Skeletal muscle tissue (tissue), 4 donors: ENCODE measurements around the gene PLCB1. TPM values are rescaled to one million over a fixed set of nuclear protein-coding genes. Genes with fewer than 3 reads are reported as not detected.
A peak's percentile ranks its signal among the peaks of the same experiment; 100 is the strongest.

Source experiments
- H3K27ac ChIP-seq: one replicate; pipeline ENCODE4 v1.7.0; 2013; ENCODE audit warnings: mild to moderate bottlenecking, low read depth, low read length, inconsistent platforms
- H3K27me3 ChIP-seq, 3 donors: one replicate each; pipeline ENCODE4 v1.7.0; 2013; ENCODE audit warnings: low read length in 3 of 3; ENCODE audit not compliant: control insufficient read depth in 3 of 3, insufficient read depth in 3 of 3
- H3K36me3 ChIP-seq, 3 donors: one replicate each; pipeline ENCODE4 v1.7.0; 2013; ENCODE audit warnings: low read length in 3 of 3; ENCODE audit not compliant: control insufficient read depth in 3 of 3, insufficient read depth in 3 of 3
- H3K4me1 ChIP-seq, 3 donors: one replicate each; pipeline ENCODE4 v1.7.0; 2013; ENCODE audit warnings: low read length in 3 of 3, mild to moderate bottlenecking in 3 of 3; ENCODE audit not compliant: control insufficient read depth in 3 of 3, insufficient read depth in 3 of 3
- H3K4me3 ChIP-seq, 3 donors: one replicate each; pipeline ENCODE4 v1.7.0; 2013; ENCODE audit warnings: low read length in 3 of 3
- H3K9ac ChIP-seq, 3 donors: one replicate each; pipeline ENCODE4 v1.7.0; 2013; ENCODE audit warnings: low read length in 3 of 3, mild to moderate bottlenecking in 3 of 3, moderate library complexity in 2 of 3, low read depth in 1 of 3
- H3K9me3 ChIP-seq, 3 donors: one replicate each; pipeline ENCODE4 v1.7.0; 2013; ENCODE audit warnings: low read length in 3 of 3; ENCODE audit not compliant: control insufficient read depth in 3 of 3
- total RNA-seq: library from RNA; depleted of rRNA; stranded (reverse); fragments of >200 nt; gene quantifications from one replicate; pipeline ENCODE4 v1.2.3, GENCODE V29; 2014
- donor health status: Osteomylitis.

The PLCB1 gene
- total RNA-seq, 1 donor from 2014 or later = 13.0 TPM

GRCh38 chr20:8145246-8146168, 13.4 kb downstream of the PLCB1 start:
- Histone ChIP-seq H3K4me3 (no peak overlapping the region), H3K4me1 (peaks cover 2 to 6% (median 4%) of the 10 kb centered on the region in 3 donors), H3K27me3 (no peaks in the 10 kb centered on the region), H3K27ac (no peak overlapping the region), H3K9me3 (no peaks in the 10 kb centered on the region), H3K36me3 (no peaks in the 10 kb centered on the region), H3K9ac (no peak overlapping the region)

DNA sequence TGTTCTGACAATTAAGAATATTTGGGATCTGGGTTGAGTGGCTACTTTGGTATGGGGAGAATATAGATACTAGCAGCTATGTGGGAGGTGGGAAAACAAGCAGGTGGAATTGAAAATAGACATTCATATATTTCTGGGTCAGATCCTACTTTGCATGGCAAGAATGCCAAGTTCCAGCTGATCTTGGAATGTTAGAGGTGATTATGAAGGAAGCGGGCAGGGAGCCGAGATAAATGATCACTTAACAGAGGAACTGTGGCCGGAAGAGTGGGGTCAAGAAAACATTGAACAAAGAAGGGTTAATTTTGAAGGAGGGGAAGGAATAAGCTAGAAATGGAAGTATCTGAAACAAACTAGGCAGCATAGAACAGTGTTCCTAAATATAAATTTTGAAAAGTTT, 15.4 kb downstream of the PLCB1 start:
- no peak overlapping the region for H3K4me3 ChIP-seq
- no peaks in the 10 kb centered on the region for H3K9me3 ChIP-seq
- H3K27me3 ChIP-seq = no peaks in the 10 kb centered on the region
- H3K36me3 ChIP-seq = no peaks in the 10 kb centered on the region
- H3K9ac ChIP-seq = no peak overlapping the region
- H3K4me1 ChIP-seq = peaks cover 2 to 7% (median 4%) of the 10 kb centered on the region in 3 donors
- no peak overlapping the region for H3K27ac ChIP-seq

- H3K4me1 ChIP-seq = peaks cover 12 to 17% (median 14%) of the 10 kb centered on the region in 3 donors
- H3K9me3 ChIP-seq = no peaks in the 10 kb centered on the region
- no peak overlapping the region for H3K9ac ChIP-seq
- H3K4me3 ChIP-seq = no peak overlapping the region
- no peak overlapping the region for H3K27ac ChIP-seq
- H3K27me3 ChIP-seq = no peaks in the 10 kb centered on the region
- no peaks in the 10 kb centered on the region for H3K36me3 ChIP-seq
Measured at GRCh38 chr20:8148501-8148900, 16.4 kb downstream of the PLCB1 start.

DNA sequence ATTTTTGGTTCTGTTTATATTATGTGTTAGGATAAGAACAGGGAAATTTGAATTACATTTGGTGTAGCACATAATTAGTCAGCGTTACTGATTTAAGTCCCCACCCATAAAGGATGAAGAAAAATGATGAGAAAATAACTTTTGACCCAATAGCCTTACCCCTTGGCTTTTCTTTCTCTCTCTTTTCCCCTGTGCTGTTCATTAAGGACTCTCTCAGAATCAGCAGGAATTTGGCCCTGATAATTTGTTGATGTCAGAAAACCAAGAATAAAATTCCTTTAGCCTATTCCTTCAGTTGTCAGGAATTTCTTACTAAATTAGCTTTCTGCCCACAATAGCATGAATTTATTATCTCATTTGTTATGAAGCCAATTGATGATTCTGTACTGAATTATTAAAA, 18.5 kb downstream of the PLCB1 start:
- Histone ChIP-seq H3K36me3 (no peaks in the 10 kb centered on the region), H3K9me3 (no peaks in the 10 kb centered on the region), H3K9ac (no peak overlapping the region), H3K4me1 (peaks cover 24 to 33% (median 31%) of the 10 kb centered on the region in 3 donors), H3K4me3 (no peak overlapping the region), H3K27ac (no peak overlapping the region), H3K27me3 (no peaks in the 10 kb centered on the region)

DNA sequence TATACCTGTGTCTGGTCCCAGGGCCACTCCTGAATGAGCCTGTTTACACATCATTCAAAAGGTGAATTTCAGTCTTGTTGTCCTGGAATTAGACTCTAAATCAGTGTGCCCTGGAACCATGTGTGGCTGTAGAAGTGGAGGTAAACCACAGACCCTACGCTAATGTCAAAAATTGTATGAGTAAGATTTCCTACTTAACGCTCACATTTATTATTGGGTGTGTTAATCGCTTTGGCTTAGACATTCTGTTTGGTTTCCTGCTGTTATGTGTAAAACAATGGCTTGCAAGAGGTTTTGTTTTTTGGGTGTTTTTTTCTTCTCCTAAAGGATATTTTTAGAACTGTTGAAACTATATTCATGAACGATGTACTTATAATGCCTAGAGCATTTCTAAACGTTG, 19.3 kb downstream of the PLCB1 start:
- H3K4me3 ChIP-seq = no peak overlapping the region
- H3K27me3 ChIP-seq = no peaks in the 10 kb centered on the region
- peak overlapping the region in 1 of 3 donors; percentile 4 for H3K9ac ChIP-seq
- peaks cover 32 to 41% (median 39%) of the 10 kb centered on the region in 3 donors for H3K4me1 ChIP-seq
- no peaks in the 10 kb centered on the region for H3K36me3 ChIP-seq
- H3K27ac ChIP-seq = no peak overlapping the region
- H3K9me3 ChIP-seq = no peaks in the 10 kb centered on the region

DNA sequence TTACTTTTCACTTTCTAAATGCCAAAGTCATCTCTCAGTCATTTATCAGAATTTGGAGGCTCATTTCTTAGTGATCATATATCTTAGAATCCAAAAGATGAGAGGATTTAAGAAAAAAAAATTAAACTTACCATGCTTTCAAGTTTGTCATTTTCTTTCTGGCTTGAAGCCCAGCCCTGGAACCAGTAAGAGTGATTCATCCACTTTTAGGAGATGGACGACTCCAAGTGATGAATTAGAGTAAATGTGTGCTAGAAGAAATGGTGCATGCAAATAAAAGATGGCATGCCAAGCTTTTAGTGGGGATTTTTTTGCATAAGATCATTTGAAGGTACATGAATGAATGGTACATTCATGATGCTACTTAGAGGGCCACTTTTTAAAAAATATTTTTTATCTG, 20.1 kb downstream of the PLCB1 start:
- Histone ChIP-seq H3K36me3 (no peaks in the 10 kb centered on the region), H3K27me3 (no peaks in the 10 kb centered on the region), H3K27ac (no peak overlapping the region), H3K9me3 (no peaks in the 10 kb centered on the region), H3K4me1 (peaks cover 34 to 41% (median 39%) of the 10 kb centered on the region in 3 donors), H3K4me3 (no peak overlapping the region), H3K9ac (no peak overlapping the region)

GRCh38 chr20:8152847-8153246, 20.8 kb downstream of the PLCB1 start:
- H3K27me3 ChIP-seq = no peaks in the 10 kb centered on the region
- H3K9ac ChIP-seq = no peak overlapping the region
- no peaks in the 10 kb centered on the region for H3K36me3 ChIP-seq
- H3K9me3 ChIP-seq = no peaks in the 10 kb centered on the region
- H3K4me3 ChIP-seq = no peak overlapping the region
- H3K4me1 ChIP-seq = peaks cover 34 to 41% (median 39%) of the 10 kb centered on the region in 3 donors
- no peak overlapping the region for H3K27ac ChIP-seq

GRCh38 chr20:8153281-8153908, 21.3 kb downstream of the PLCB1 start:
- H3K36me3 ChIP-seq = no peaks in the 10 kb centered on the region
- H3K4me3 ChIP-seq = peak overlapping the region in 1 of 3 donors; percentile 47
- H3K9me3 ChIP-seq = no peaks in the 10 kb centered on the region
- no peaks in the 10 kb centered on the region for H3K27me3 ChIP-seq
- peak overlapping the region; percentile 59 for H3K27ac ChIP-seq
- H3K4me1 ChIP-seq = peaks cover 34 to 41% (median 39%) of the 10 kb centered on the region in 3 donors
- peak overlapping the region in 1 of 3 donors; percentile 23 for H3K9ac ChIP-seq

GRCh38 chr20:8154638-8155037, 22.6 kb downstream of the PLCB1 start:
- H3K27ac ChIP-seq = peak overlapping the region; percentile 59
- H3K27me3 ChIP-seq = no peaks in the 10 kb centered on the region
- no peak overlapping the region for H3K4me3 ChIP-seq
- H3K4me1 ChIP-seq = peaks cover 34 to 41% (median 39%) of the 10 kb centered on the region in 3 donors
- H3K9me3 ChIP-seq = no peaks in the 10 kb centered on the region
- no peak overlapping the region for H3K9ac ChIP-seq
- H3K36me3 ChIP-seq = no peaks in the 10 kb centered on the region

GRCh38 chr20:8155229-8155628, 23.2 kb downstream of the PLCB1 start:
- Histone ChIP-seq H3K27ac (peak overlapping the region; percentile 59), H3K4me1 (peaks cover 34 to 41% (median 39%) of the 10 kb centered on the region in 3 donors), H3K27me3 (no peaks in the 10 kb centered on the region)

More at GRCh38 chr20:8155229-8155628, 23.2 kb downstream of the PLCB1 start:
- Histone ChIP-seq H3K36me3 (no peaks in the 10 kb centered on the region), H3K9me3 (no peaks in the 10 kb centered on the region), H3K9ac (no peak overlapping the region), H3K4me3 (no peak overlapping the region)
